Measurements from ENCODE around the gene SERPINA9. TPM values are rescaled to one million over a fixed set of nuclear protein-coding genes. Genes with fewer than 3 reads are reported as not detected.
"Not testable (repeated sequence)": the region's sequence is repeated elsewhere in the genome, so short reads cannot be mapped to it uniquely, and the experiment has no call there.

The SERPINA9 gene
- total and polyA plus RNA-seq, 2 donors, result not detected

GRCh38 chr14:94417497-94418205, 58.3 kb downstream of the SERPINA9 start:
- not testable (repeated sequence) for H3K4me3 ChIP-seq (ENCODE audit: low read depth, low read length); H3K36me3 ChIP-seq (ENCODE audit: insufficient read depth); H3K27ac ChIP-seq (ENCODE audit: low read depth); DNase-seq (ENCODE audit: extremely low spot score); H3K4me1 ChIP-seq (ENCODE audit: insufficient read depth)
- 73% methylated on average over 3 of the region's 3 CpGs for WGBS

Other genes starting within 250 kb of the SERPINA9 start
- not detected for gene SERPINA10, start 182.9 kb downstream of the SERPINA9 start, total RNA-seq
- gene SERPINA10, start 182.9 kb downstream of the SERPINA9 start, polyA plus RNA-seq, result 0.10 TPM
- not detected for gene SERPINA6, start 152.9 kb downstream of the SERPINA9 start, total RNA-seq
- 0.14 TPM for gene SERPINA6, start 152.9 kb downstream of the SERPINA9 start, polyA plus RNA-seq
- not detected for gene SERPINA2, start 109.5 kb downstream of the SERPINA9 start, total RNA-seq
- not detected for gene SERPINA2, start 109.5 kb downstream of the SERPINA9 start, polyA plus RNA-seq
- gene SERPINA1, start 87.6 kb downstream of the SERPINA9 start, total RNA-seq, result 1.9 TPM
- 51.8 TPM for gene SERPINA1, start 87.6 kb downstream of the SERPINA9 start, polyA plus RNA-seq
- gene SERPINA11, start 23.4 kb downstream of the SERPINA9 start, total RNA-seq, result not detected
- 0.05 TPM for gene SERPINA11, start 23.4 kb downstream of the SERPINA9 start, polyA plus RNA-seq
- not detected for gene SERPINA12, start 33.3 kb upstream of the SERPINA9 start, total RNA-seq
- not detected for gene SERPINA12, start 33.3 kb upstream of the SERPINA9 start, polyA plus RNA-seq
- not detected for gene SERPINA4, start 85.2 kb upstream of the SERPINA9 start, total RNA-seq
- not detected for gene SERPINA4, start 85.2 kb upstream of the SERPINA9 start, polyA plus RNA-seq
- gene SERPINA5, start 105.2 kb upstream of the SERPINA9 start, total RNA-seq, result 0.63 TPM
- gene SERPINA5, start 105.2 kb upstream of the SERPINA9 start, polyA plus RNA-seq, result 5.1 TPM
- gene SERPINA3, start 136.2 kb upstream of the SERPINA9 start, total RNA-seq, result 3.5 TPM
- 842 TPM for gene SERPINA3, start 136.2 kb upstream of the SERPINA9 start, polyA plus RNA-seq

All from urinary bladder (tissue), 4 donors.